OCI-LY7 (cell line): ENCODE measurements around the gene SPSB2. TPM values are rescaled to one million over a fixed set of nuclear protein-coding genes. Genes with fewer than 3 reads are reported as not detected.
"Not testable (repeated sequence)": the region's sequence is repeated elsewhere in the genome, so short reads cannot be mapped to it uniquely, and the experiment has no call there.

Source experiments
- BruUV-seq: library from RNA; stranded (reverse); fragments of 400-500 nt; replicated peaks from 2 replicates; lab custom pipeline; 2021; lab: Mats Ljungman, UMichigan
- CTCF ChIA-PET: fragments of 300-600 bp; sonication (Branson Sonifier 250); formaldehyde crosslinking; loops from one replicate; lab custom pipeline; 2022; ENCODE audit warnings: antibody characterized with exemption; ENCODE audit not compliant: unreplicated experiment; lab: Charles Lee
- POLR2A ChIA-PET: fragments of 300-600 bp; sonication (Branson Sonifier 250); formaldehyde crosslinking; loops from one replicate; lab custom pipeline; 2022; ENCODE audit warnings: antibody characterized with exemption; lab: Charles Lee
- DNase-seq: peaks from one replicate; pipeline ENCODE4 v3.0.0-alpha.2; 2015; ENCODE audit warnings: low spot score
- H2AFZ ChIP-seq: fragments of 200-600 bp; sonication (generic), shearing (Covaris generic); 2 replicates; pipeline ENCODE4 v1.6.1; 2014; ENCODE audit warnings: mild to moderate bottlenecking, antibody characterized with exemption, low read length, moderate library complexity
- H3K27ac ChIP-seq: fragments of 200-600 bp; sonication (generic); 2 replicates; pipeline ENCODE4 v1.5.1; 2014; ENCODE audit warnings: mixed run types, low read depth, mild to moderate bottlenecking, moderate library complexity, low read length, inconsistent platforms; ENCODE audit not compliant: poor library complexity, severe bottlenecking
- H3K36me3 ChIP-seq: fragments of 200-600 bp; sonication (generic); 2 replicates; pipeline ENCODE4 v1.6.1; 2014; ENCODE audit warnings: mild to moderate bottlenecking, antibody characterized with exemption, low read length, moderate library complexity, mixed read lengths; ENCODE audit not compliant: insufficient read depth
- H3K4me1 ChIP-seq: fragments of 200-600 bp; sonication (generic); 2 replicates; pipeline ENCODE4 v1.5.1; 2014; ENCODE audit warnings: mild to moderate bottlenecking, low read length; ENCODE audit not compliant: insufficient read depth, poor library complexity, severe bottlenecking
- H3K4me2 ChIP-seq: fragments of 200-600 bp; sonication (generic); 2 replicates; pipeline ENCODE4 v1.6.1; 2014; ENCODE audit warnings: mild to moderate bottlenecking, low read length
- H3K4me3 ChIP-seq: fragments of 200-600 bp; sonication (generic); 2 replicates; pipeline ENCODE4 v1.5.1; 2014; ENCODE audit warnings: mild to moderate bottlenecking, low read depth, low read length; ENCODE audit not compliant: poor library complexity, severe bottlenecking
- H3K79me2 ChIP-seq: fragments of 200-600 bp; sonication (generic); 2 replicates; pipeline ENCODE4 v1.6.1; 2016; ENCODE audit warnings: low read depth, mild to moderate bottlenecking, low read length, moderate library complexity, mixed read lengths; ENCODE audit not compliant: insufficient read depth
- H3K9me2 ChIP-seq: fragments of 200-600 bp; sonication (generic); 2 replicates; pipeline ENCODE4 v1.6.1; 2016; ENCODE audit warnings: mild to moderate bottlenecking, low read length, mixed read lengths; ENCODE audit not compliant: insufficient read depth
- H3K9me3 ChIP-seq: fragments of 200-600 bp; sonication (generic); 2 replicates; pipeline ENCODE4 v1.6.1; 2014; ENCODE audit warnings: mild to moderate bottlenecking, mixed run types, low read length, mixed read lengths
- H4K20me1 ChIP-seq: fragments of 200-600 bp; sonication (generic); 2 replicates; pipeline ENCODE4 v1.6.1; 2014; ENCODE audit warnings: mild to moderate bottlenecking, antibody characterized with exemption, low read length, moderate library complexity, mixed read lengths; ENCODE audit not compliant: insufficient read depth
- CTCF ChIP-seq: fragments of 200-600 bp; sonication (generic); conservative IDR thresholded peaks from 2 replicates; pipeline ENCODE4 v1.5.1; 2014; ENCODE audit warnings: mild to moderate bottlenecking, antibody characterized with exemption, low read length, moderate library complexity, mixed read lengths
- EZH2phosphoT487 ChIP-seq: fragments of 200-600 bp; sonication (generic); IDR thresholded peaks from 2 replicates; pipeline ENCODE4 v1.6.1; 2018; ENCODE audit warnings: low read depth, borderline replicate concordance, mild to moderate bottlenecking, mixed run types, antibody characterized with exemption, low read length, moderate library complexity, mixed read lengths
- intact Hi-C: fragments of 100-400 bp; cut with micrococcal nuclease; formaldehyde crosslinking; loops from one replicate; pipeline ENCODE4 v1.10.0; 2022; ENCODE audit not compliant: unreplicated experiment
- total RNA-seq, 2 experiments: library from RNA; depleted of rRNA in 1 of 2; stranded (reverse); fragments of >200 nt in 1 of 2; shearing (Covaris generic) in 1 of 2; gene quantifications; 2 replicates each; pipeline ENCODE4 v1.2.3, GENCODE V29; 2014 to 2022

The SPSB2 gene
- total RNA-seq, 2 experiments from 2014 or later, result 8.3 to 8.5 TPM

DNA sequence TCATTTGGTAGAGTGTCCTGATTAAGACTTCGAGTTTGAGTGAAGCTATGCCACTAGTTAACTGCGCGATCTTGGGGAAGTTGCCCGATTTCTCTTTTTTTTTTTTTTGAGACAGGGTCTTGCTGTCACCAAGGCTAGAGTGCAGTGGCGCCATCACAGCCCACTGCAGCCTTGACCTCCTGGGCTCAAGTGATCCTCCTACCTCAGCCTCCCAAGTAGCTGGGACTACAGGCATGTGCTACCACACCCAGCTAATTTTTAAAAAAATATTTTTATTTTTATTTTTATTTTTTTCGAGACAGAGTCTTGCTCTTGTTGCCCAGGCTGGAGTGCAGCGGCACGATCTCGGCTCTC lies 889 bp upstream of the SPSB2 start:
- Histone ChIP-seq H3K79me2 (peaks cover 11% of the 10 kb centered on the region; the same call in 1 of the 2 replicates), H3K4me3 (peak overlapping the region; percentile 77), H3K4me2 (peak overlapping the region; percentile 88), H2AFZ (peak overlapping the region; percentile 78), H3K36me3 (peaks cover 40% of the 10 kb centered on the region), H3K27ac (peak overlapping the region; percentile 68), H3K4me1 (peaks cover 41% of the 10 kb centered on the region)
- H3K9me2 ChIP-seq, H4K20me1 ChIP-seq, BruUV-seq, DNase-seq, H3K9me3 ChIP-seq, CTCF ChIA-PET: not testable (repeated sequence)
- intact Hi-C loops, result loop anchor here (5.0 kb wide), 3 partner anchors 88 to 318 kb away; partner anchors contain the start of gene C1RL
- POLR2A ChIA-PET, result interaction anchor here (0.7 to 2.5 kb wide), 4 partner anchors 18 to 61 kb away, joined by 3 to 17 read pairs (median 3); no protein-coding TSS in a partner anchor

DNA sequence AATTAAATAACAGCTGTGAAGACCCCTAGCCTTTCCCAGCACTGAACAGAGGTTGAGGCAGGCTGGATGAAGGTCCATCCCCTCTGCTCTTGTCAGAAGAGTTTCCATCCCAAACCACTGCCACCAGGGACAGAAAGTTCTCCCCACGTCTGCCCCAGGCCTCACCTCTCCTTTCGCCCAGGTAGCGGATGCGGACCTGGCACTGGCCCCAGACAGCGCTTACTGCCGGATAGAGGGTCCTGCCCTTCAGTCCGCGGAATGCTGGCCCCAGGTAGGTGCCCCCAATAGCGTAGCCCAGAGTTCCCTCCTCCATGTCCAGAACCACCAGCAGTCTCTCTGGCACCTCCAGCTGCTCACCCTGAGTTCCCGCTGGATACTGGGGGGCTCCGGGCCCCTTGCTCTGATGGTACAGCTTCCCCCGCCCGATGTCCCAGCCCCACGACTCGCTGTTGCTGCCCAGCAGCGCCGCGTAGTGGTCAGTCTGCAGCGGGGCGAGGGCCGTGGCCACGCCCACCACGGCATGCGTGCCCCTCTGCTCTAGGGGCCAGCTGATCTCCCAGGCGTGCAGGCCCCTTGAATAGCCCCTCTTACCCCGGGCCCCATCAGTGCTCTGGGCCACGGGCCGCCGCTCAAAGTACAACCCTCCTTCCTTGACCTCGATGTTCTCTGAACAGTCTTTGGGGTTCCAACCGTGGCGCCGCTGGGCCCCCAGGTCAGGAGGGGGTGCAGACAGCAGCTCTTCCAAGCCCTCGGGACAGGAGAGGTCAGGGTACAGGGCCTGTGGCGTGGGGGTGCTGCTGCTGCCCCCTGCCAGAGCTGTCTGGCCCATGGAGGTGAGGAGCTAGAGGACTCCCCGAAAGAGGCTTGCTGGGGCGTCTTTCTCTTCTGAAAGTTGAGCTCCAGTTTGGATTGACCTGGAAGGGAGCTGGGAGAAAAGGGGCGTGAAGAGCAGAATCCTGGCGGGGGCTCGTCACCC lies 742 bp downstream of the SPSB2 start:
- CTCF ChIA-PET, result interaction anchor here (0.6 to 2.8 kb wide), 10 partner anchors 10 to 119 kb away, joined by 3 to 17 read pairs (median 4); partner anchors contain the start of genes CDCA3, MLF2 and USP5
- Histone ChIP-seq H3K4me2 (peak overlapping the region; percentile 99), H3K4me3 (peak overlapping the region; percentile 77), H3K79me2 (peaks cover 22% of the 10 kb centered on the region; the same call in 1 of the 2 replicates), H3K9me2 (no peaks in the 10 kb centered on the region), H3K9me3 (no peaks in the 10 kb centered on the region), H3K4me1 (peaks cover 49% of the 10 kb centered on the region), H3K27ac (peak overlapping the region; percentile 60), H4K20me1 (0 out of 2 replicates have a peak, but pooled peaks cover 10% of the 10 kb centered on the region), H2AFZ (no peak overlapping the region), H3K36me3 (peaks cover 47% of the 10 kb centered on the region)
- DNase-seq, result peak; percentile 87
- intact Hi-C loops, result loop anchor here (1.0 to 5.0 kb wide), 8 partner anchors 19 to 320 kb away; partner anchors contain the start of genes C1RL, ENO2, LPCAT3 and USP5
- POLR2A ChIA-PET, result interaction anchor here (0.6 to 2.6 kb wide), 15 partner anchors 10 to 148 kb away, joined by 3 to 19 read pairs (median 3); partner anchors contain the start of genes C12orf57, CDCA3, LPCAT3 and RNU7-1
- TF ChIP-seq EZH2phosphoT487, result no peak
- TF ChIP-seq CTCF, result peak; percentile 92
- BruUV-seq, result TSS peak; percentile 65
